PFSK-1 (cell line): ENCODE data around the gene NEK2.

Experiments used
- POLR2AphosphoS5 ChIP-seq: IDR thresholded peaks from 2 replicates; pipeline ENCODE4 v1.6.1; 2012; ENCODE audit warnings: low read depth, mild to moderate bottlenecking, control low read depth, low read length, moderate library complexity
- SIN3A ChIP-seq: IDR thresholded peaks from 2 replicates; pipeline ENCODE4 v1.6.1; 2012; ENCODE audit warnings: mild to moderate bottlenecking, low read length, moderate library complexity, borderline replicate concordance; ENCODE audit not compliant: insufficient read depth
- TAF1 ChIP-seq: IDR thresholded peaks from 2 replicates; pipeline ENCODE4 v1.6.1; 2012; ENCODE audit warnings: low read length, control low read depth, borderline replicate concordance; ENCODE audit not compliant: insufficient read depth

DNA sequence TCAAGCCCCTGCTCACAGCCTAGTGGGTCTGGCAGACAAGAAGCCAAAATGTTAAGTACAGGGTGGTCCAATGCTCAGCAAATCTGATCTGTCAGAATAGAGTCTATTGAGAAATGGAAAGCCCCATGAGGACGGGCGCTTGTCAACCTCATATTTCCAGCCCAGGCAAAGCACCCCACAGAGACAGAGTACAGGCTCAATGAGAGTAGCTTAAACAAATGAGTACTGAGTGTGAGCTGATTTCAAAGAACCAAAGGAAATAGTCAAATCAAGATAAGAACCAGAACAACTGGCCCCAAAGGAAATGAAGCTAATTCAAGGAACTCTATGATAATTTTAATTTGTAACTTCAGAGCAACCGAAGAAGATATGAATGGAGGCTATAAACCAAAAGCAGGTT is 51.9 kb downstream of the NEK2 start:
- TF ChIP-seq POLR2AphosphoS5, result no peak
- TF ChIP-seq TAF1, result no peak
- TF ChIP-seq SIN3A, result no peak
